ENCODE measurements around the gene GNB4. TPM values are rescaled to one million over a fixed set of nuclear protein-coding genes. Genes with fewer than 3 reads are reported as not detected.

Gene GNB4
- total and polyA plus RNA-seq, 9 of the 15 experiments (the other 6 are each of a cell fraction or from before 2014, with no cell fraction given), result 6.8 to 36.7 (median 21.4) TPM

GRCh38 chr3:179404307-179404706 is 47.0 kb downstream of the GNB4 start:
- no peak for FAIRE-seq
- ATAC-seq, result no peak
- in situ Hi-C loops (cut with MboI), result no loop called here

DNA sequence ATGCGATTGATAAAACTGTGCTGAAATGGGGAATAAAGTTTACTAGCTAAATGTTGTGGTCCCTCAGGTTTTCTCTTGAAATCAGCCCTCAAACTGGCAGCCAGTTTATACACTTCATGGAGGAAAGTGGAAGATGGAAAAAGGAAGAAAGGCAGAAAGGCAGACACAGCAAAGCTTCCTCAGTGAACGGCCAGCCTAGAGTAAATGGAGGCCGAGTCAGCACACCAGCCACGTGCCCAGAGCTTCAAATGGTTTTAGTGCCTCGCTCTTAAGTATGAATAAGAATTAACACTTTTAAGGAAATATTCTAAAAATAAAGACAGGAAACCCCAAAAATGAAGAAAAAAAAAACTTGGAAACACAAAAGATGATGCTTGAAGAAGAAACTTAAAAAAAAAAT is 48.3 kb downstream of the GNB4 start:
- 91% methylated on average over 5 of the region's 5 CpGs for WGBS (ENCODE audit: insufficient coverage, low coverage, missing lambda C conversion rate)
- no peak overlapping the region for H3K27ac ChIP-seq (ENCODE audit: extremely low read depth, low read depth, low read length)
- ATAC-seq (no peak), DNase-seq (ENCODE audit: extremely low read depth in 1 of 4, low spot score in 3 of 4) (no peak), FAIRE-seq (no peak)
- in situ Hi-C loops (cut with MboI), result no loop called here
- H2AFZ ChIP-seq (ENCODE audit: low read depth, low read length), result no peak overlapping the region
- no peaks in the 10 kb centered on the region for H3K9me1 ChIP-seq (ENCODE audit: control insufficient read depth, insufficient read depth, low read length)
- H3K4me3 ChIP-seq, result no peak overlapping the region
- peaks cover 54% of the 10 kb centered on the region for H3K36me3 ChIP-seq (ENCODE audit: control insufficient read depth, insufficient read depth, low read length)
- H3K4me2 ChIP-seq (ENCODE audit: insufficient read depth, low read length), result no peak overlapping the region
- no peak for TF ChIP-seq RBM14 (IDR thresholded peaks at IDR 0.05; ENCODE audit: borderline replicate concordance, insufficient read depth, low read depth, low read length)
- TF ChIP-seq NFXL1 (CRISPR knock-in tag; IDR thresholded peaks at IDR 0.05), result no peak
- no peak for TF ChIP-seq HSF4 (CRISPR knock-in tag; IDR thresholded peaks at IDR 0.05; ENCODE audit: borderline replicate concordance)
- no peak overlapping the region for H3K9ac ChIP-seq (ENCODE audit: insufficient read depth in 1 of 2, low read depth in 2 of 2, low read length in 2 of 2)
- intact Hi-C loops (cut with micrococcal nuclease), result no loop called here
- ChIA-PET CTCF (ENCODE audit: low intra/inter-chr PET ratio) (no interaction called here), POLR2A (interaction anchor here (0.8 to 1.8 kb wide), 4 partner anchors 10 to 364 kb away, joined by 3 to 5 read pairs (median 4); no protein-coding TSS in a partner anchor)
- no TSS peak for BruUV-seq (replicated peaks)
- H3K4me1 ChIP-seq (replicated peaks in 1 of 2; ENCODE audit: control insufficient read depth in 2 of 2, insufficient read depth in 2 of 2, low read length in 2 of 2), result no peaks in the 10 kb centered on the region
- no peaks in the 10 kb centered on the region for H3K9me3 ChIP-seq (replicated peaks; ENCODE audit: control insufficient read depth, insufficient read depth, low read depth, low read length)
- H3K79me2 ChIP-seq (ENCODE audit: control insufficient read depth, insufficient read depth, low read length), result no peaks in the 10 kb centered on the region
- H3K27me3 ChIP-seq (ENCODE audit: control insufficient read depth in 2 of 2, insufficient read depth in 2 of 2, low read length in 2 of 2), result no peaks in the 10 kb centered on the region
- H4K20me1 ChIP-seq (replicated peaks; ENCODE audit: control insufficient read depth, insufficient read depth, low read length), result no peaks in the 10 kb centered on the region

More at GRCh38 chr3:179404307-179404706, 47.0 kb downstream of the GNB4 start:
- ChIA-PET POLR2A (interaction anchor here (0.8 to 1.8 kb wide), 2 partner anchors 13 to 397 kb away, joined by 3 to 4 read pairs; no protein-coding TSS in a partner anchor), CTCF (ENCODE audit: low intra/inter-chr PET ratio) (no interaction called here)
- DNase-seq (ENCODE audit: extremely low read depth in 1 of 4, low spot score in 3 of 4), result no peak
- no peaks in the 10 kb centered on the region for H3K4me1 ChIP-seq (replicated peaks in 1 of 2; ENCODE audit: control insufficient read depth in 2 of 2, insufficient read depth in 2 of 2, low read length in 2 of 2)
- no peak overlapping the region for H3K4me3 ChIP-seq
- H3K79me2 ChIP-seq (ENCODE audit: control insufficient read depth, insufficient read depth, low read length), result no peaks in the 10 kb centered on the region
- H3K4me2 ChIP-seq (ENCODE audit: insufficient read depth, low read length), result no peak overlapping the region
- no peaks in the 10 kb centered on the region for H3K9me1 ChIP-seq (ENCODE audit: control insufficient read depth, insufficient read depth, low read length)
- WGBS (ENCODE audit: insufficient coverage, low coverage, missing lambda C conversion rate), result 93% methylated on average over 2 of the region's 2 CpGs
- H3K27me3 ChIP-seq (ENCODE audit: control insufficient read depth in 2 of 2, insufficient read depth in 2 of 2, low read length in 2 of 2), result no peaks in the 10 kb centered on the region
- H3K9ac ChIP-seq (ENCODE audit: insufficient read depth in 1 of 2, low read depth in 2 of 2, low read length in 2 of 2), result no peak overlapping the region
- H4K20me1 ChIP-seq (replicated peaks; ENCODE audit: control insufficient read depth, insufficient read depth, low read length), result no peaks in the 10 kb centered on the region
- peaks cover 52% of the 10 kb centered on the region for H3K36me3 ChIP-seq (ENCODE audit: control insufficient read depth, insufficient read depth, low read length)
- intact Hi-C loops (cut with micrococcal nuclease), result no loop called here
- no peak overlapping the region for H2AFZ ChIP-seq (ENCODE audit: low read depth, low read length)
- no TSS peak for BruUV-seq (replicated peaks)
- TF ChIP-seq RHOXF2B (CRISPR knock-in tag; conservative IDR thresholded peaks at IDR 0.05) (no peak), MITF (IDR thresholded peaks at IDR 0.05) (no peak), SRF (CRISPR knock-in tag; IDR thresholded peaks at IDR 0.05) (no peak), NBN (IDR thresholded peaks at IDR 0.05; ENCODE audit: low read depth) (no peak)
- no peak overlapping the region for H3K27ac ChIP-seq (ENCODE audit: extremely low read depth, low read depth, low read length)
- no peaks in the 10 kb centered on the region for H3K9me3 ChIP-seq (replicated peaks; ENCODE audit: control insufficient read depth, insufficient read depth, low read depth, low read length)

Data from K562 (cell line).